Stimulated activated CD4-positive, alpha-beta T cell treated with anti-CD3 and anti-CD28 coated beads, Interleukin-1b, Interleukin-23, amount 100 ng/mL, for 24 hours (primary cell): Measurements from ENCODE around the gene PABPN1L.

Source experiments
- DNase-seq, 4 experiments: peaks; one replicate each; pipeline ENCODE4 v3.0.0-alpha.2; 2020; ENCODE audit warnings: low read depth in 4 of 4, low spot score in 1 of 4

The PABPN1L gene

DNA sequence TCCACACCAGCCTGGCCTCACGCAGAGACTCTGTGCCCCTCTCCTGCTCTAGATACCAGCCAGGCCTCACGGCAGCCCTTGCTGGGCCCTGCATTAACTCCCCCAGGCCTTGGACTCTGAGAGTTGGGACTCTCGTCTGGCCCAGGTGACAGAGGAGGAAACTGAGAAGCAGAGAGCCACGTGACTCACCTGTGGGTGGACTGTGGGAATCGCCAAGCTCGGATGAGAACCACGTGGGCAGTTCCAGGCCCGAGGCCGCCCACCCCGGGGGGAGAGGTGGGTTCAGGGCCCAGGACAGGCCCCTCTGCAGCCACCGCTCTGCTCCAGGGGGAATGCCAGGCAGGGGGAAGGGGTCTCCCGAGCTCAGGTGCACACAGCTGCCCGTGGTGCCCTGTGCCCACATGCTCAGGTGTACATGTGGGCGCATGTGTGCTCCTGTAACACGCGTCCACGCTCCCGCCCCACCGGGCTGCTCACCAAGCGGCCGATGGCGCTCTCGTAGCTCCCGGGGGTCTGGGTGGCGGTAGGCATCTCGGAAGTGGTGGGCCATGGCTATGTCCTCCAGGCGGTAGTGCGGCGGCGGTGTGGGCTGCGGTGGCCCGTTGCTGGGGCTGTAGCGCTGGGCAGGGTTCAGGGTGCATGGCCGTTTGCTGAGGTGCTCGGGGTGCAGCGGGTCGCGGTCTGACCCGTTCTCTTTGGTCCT lies 18.3 kb upstream of the PABPN1L start:
- no peak for DNase-seq

GRCh38 chr16:88883946-88884345 lies 17.5 kb upstream of the PABPN1L start:
- DNase-seq = no peak

GRCh38 chr16:88883117-88883895 lies 16.8 kb upstream of the PABPN1L start:
- DNase-seq = no peak

DNA sequence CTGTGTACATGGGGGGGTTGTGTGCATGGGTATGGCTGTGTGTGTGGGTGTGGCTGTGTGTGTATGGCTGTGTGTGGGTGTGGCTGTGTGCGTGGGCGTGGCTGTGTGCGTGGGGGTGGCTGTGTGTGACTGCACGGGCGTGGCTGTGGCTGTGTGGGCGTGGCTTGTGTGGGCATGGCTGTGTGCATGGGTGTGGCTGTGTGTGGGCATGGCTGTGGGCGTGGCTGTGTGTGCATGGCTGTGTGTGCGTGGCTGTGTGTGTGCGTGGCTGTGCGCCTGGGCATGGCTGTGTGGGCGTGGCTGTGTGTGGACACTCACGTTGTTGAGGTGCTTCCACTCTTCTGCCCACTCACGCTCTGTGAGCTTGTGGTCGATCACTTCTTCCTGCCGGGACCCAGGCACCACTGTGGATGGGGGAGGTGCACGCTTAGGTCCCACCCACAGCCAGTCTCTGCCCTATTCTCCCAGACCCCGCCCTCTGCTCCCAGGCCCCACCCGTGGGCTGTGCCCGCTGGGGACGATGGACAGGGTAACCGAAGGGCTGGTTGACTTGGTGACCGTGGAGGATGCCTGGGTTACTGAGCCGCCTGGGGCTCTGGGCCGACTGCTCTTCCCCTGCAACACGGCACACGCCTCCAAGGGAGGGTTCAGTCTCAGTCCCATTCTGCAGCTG lies 16.0 kb upstream of the PABPN1L start:
- DNase-seq = no peak

- DNase-seq = no peak
Measured at GRCh38 chr16:88881675-88882357, 15.4 kb upstream of the PABPN1L start.

DNA sequence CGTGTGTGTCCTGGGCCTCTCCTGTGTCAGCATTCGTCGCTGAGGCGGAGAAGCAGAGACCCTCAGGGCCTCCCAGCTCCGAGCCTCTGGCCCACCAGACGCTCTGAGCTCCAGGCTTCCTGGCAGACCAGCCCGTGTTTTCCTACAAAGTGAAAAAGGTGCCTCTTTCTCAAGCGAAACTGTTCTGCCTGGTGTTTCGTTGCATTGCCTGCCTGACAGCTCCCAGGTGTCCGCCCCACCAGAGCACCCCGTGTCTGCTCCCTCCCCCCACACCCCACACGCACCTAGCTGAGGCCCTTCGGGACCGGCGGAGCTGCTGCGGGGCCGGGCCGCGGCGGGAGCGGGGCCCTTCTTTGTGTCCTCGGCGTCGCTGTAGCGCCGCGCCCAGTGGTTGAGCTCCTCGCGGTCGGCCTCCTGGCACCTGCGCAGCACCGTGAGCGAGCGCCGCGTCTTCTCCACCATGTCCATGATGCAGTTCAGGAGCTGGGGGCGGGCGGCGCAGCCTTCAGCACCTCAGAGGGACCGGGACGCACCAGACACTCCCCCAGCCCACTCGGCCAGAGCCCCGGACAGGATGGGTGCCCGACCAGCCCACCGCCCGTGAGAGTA lies 14.7 kb upstream of the PABPN1L start:
- no peak for DNase-seq

DNA sequence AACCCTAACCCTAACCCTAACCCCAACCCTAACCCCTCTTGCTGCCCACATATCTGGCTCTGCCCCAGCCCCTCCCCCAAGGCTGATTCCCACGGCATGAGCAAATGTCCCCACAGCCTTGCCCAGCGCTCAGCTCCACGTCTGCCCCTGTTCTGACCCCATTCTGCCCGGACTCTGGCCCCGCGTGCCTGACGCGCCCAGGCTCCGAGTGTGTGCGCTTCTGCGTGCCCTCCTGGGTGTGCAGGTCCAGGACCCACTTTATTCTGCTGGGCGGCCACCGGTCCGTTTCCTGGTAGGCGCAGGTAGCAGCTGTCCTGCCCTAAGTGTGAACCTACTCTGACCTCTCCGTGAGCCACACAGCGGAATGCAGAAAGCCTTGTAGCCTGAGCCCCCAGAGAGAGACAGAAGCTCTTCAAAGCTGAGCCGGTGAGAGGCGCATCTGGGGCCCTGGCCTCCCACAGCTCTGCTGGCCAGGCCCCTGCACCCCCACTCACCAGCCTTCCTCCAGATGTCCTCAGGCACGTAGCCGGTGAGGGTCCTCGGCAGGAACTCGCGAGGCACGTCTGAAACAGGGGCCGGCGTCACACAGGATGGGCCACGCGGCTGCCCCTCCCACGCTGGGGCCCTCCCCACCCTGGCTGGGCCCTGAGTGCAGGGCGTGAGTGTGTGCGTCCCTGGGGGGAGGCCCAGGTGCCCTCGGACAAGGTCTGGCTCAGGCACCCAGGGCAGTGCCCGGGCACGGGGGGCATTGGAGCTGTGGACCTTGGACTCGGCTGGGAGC lies 14.0 kb upstream of the PABPN1L start:
- DNase-seq = no peak

- no peak for DNase-seq
Measured at GRCh38 chr16:88879788-88880055, 13.3 kb upstream of the PABPN1L start.

- no peak for DNase-seq
Measured at GRCh38 chr16:88878967-88879787, 12.7 kb upstream of the PABPN1L start.

- DNase-seq = no peak
Measured at GRCh38 chr16:88878356-88878755, 11.9 kb upstream of the PABPN1L start.

DNA sequence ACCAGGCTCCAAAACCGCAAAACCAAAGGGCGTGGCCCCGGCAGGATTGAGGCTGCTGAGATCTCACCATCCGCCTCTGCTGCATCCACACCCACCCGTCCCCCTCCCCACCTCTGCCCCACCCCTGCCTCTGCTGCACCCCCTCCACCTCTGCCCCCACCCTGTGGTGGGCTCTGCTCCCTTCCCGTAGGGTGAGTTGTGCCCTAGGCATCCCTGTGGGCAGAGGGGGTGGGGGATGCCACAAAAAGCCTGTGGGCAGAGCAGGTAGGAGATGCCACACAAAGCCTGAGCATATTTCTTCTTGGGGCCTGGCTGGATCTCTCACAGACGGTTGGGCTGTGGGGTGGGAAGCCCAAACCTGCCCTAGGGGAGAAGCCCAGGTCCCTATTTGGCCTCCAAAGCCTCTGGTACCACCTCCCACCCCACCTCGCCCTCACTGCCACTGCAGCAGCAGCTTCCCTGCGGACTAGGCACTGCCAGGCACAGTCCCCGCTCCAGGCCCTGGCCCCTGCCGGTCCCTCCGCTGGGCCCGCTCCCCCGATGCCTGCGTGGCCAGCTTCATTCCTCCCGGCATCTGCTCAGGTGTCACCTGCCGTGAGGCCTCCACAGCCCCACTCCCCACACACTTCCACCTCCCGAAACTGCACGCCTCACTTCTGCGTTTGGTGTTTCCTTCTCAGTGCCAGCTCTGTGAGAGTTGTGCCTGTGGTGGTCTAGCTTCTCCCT lies 11.3 kb upstream of the PABPN1L start:
- DNase-seq = no peak

DNA sequence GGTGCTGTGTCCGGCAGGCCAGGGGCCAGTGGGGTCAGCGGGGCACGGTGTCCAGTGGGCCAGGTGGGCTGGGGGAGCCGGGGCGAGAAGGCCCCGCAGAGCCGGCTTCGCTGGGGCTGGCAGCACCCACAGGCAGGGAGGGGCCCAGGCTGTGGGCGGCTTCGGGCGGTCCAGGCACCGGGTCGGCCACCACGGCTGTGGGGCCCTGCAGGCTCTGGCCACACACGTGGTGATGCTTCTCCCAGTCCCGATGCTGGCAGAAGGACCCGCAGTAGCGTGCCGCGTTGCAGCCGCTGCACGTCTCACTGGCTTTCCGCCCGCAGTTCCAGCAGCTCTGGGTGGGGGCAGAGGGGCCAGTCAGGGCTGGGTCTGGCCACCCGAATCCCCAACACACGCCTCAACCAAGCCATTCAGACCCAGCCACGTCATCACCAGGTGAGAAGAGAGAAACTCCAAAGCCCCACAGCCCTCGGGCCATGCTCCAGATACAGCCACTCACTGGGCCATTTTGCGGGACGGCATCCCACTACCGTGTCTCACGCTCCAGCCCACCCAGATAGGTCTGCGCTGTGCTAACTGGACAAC lies 10.6 kb upstream of the PABPN1L start:
- DNase-seq = no peak

DNA sequence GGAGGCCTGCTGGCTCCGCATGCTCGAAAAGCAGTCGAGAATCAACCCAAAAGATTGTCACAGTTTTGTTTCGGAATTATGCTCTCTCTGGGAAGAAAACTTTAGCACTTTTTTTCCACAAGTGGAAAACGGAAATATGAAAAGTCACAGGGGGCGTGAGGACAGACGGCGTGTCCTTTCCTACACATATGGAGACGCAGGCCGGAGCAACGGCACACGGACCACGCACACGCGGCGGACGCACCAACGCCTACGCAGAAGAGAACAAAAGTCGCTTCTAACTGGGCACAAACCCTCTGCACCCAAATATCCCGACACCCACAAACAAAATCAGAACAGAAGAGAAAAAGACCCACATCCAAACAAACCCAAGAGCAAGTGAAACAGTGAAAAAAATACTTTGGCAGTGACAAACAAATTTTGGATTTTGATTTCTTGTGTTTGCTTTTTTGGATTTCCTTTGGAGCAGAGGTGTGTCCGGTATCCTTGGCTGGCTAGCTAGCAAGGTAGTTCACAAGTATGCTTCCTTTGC lies 9.3 kb upstream of the PABPN1L start:
- no peak for DNase-seq

- DNase-seq = no peak
Measured at GRCh38 chr16:88874938-88875599, 8.6 kb upstream of the PABPN1L start.

DNA sequence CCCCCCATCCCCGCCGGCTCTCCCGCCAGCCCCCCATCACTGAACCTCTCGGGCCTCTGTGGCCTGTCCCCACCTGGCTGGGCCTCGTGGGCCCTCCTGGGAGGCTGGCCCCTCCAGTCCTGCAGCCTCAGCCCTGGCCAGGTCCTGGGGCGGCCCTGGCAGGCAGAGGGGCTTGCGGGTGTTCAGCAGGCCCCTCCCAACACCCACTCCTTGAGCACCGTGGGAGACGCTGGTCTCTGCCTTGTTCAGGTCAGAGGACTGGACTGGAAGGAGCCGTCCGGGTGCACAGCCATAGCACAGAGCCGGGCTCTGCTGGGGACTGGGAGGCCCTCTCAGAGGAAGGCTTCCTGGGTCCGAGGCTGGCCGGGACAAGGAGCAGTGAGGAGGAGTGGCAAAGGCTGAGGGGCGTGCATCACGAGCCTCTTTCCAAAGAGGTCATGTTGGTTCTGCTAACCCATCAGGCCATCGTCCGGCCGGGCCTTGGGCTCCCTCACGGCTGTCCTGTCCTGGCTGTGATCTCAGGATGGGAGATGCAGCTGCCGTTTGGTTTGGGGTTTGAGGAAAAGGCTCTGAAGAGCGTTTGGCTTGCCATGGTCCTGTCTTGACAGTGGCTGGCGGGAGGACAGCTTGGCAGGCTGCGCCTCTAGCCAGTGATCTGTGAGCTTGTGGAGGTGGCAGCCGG lies 6.3 kb upstream of the PABPN1L start:
- no peak for DNase-seq

DNA sequence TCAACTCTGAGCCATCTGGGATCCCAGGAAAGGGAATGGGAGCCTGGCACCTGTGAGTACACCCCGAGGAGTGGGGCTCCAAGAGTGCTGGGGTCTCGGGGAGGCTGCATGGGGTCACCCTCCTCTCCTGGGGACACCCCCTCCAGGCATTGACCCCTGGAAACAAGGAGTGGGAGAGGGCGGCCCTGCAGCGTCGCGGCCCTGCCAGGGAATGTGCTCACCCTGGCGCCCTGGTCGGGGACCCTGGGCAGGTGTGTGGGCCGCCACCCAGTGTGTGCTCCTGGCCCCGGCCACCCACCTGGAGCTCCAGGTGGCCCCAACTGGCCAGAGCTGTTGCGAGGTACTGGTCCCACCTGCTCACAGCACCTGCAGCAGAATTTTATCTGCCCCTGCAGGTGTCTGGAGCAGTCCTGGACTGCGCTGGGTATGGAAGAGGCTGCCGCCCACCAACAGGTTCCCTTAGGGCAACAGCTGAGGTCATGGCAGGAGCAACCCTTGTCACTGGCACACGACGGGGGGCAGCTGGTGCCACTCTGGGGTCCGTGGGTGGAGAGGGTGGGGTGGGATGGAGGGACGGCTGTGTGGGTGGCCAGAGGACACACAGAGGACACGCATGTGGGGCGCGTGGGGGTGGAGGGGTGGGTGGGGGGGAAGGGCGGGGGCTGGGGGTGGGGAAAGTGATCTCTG lies 5.4 kb upstream of the PABPN1L start:
- no peak for DNase-seq

GRCh38 chr16:88871349-88871702 lies 4.9 kb upstream of the PABPN1L start:
- no peak for DNase-seq
